CD4-positive, alpha-beta T cell treated with Interleukin-4 for 4 hours (primary cell): ENCODE data around the gene AKAP11.
A peak's percentile ranks its signal among the peaks of the same experiment; 100 is the strongest.
"Not testable (repeated sequence)": the region's sequence is repeated elsewhere in the genome, so short reads cannot be mapped to it uniquely, and the experiment has no call there.

Experiments
- DNase-seq: peaks from one replicate; pipeline ENCODE4 v3.0.0-alpha.2; 2020

The AKAP11 gene

DNA sequence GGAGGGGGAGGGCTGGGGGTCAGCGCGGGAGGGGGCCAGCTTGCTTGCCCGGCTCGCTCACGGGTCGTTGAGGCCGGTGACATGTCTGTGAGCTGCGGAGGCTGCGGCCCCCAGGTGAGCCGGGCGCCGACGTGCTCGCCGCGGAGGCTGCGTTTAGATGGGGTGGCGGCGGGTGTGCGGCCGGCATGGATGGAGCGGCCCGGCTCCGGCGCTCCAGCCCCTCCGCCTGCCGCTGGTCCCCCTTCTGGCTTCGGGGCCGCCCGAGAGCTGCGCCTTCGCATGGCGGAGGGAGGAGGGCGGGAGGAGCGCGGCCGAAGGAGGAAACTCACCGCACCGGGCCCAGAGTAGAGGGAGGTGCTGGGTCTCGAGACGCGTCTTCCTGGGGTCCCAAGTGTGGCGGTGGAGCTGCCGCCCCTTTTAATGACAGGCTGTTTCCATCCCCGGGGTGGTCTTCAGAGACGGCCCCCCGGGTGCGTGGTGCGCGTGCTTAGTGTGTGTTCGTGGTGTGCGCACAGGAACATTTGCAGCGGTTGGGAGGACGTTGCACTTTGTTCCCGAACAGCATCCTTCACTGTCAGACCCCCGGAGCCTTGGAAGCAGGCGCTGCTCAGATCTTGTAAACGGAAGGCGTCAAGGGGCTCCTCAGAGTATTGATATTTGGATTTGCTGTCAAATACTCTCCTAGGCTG lies at the start of gene AKAP11:
Gene AKAP11, plus strand, starts transcription at position 38 of the 689 bp plus-strand sequence. CDS start 14,197 bp downstream, outside the sequence.
- peak; percentile 16 for DNase-seq

DNA sequence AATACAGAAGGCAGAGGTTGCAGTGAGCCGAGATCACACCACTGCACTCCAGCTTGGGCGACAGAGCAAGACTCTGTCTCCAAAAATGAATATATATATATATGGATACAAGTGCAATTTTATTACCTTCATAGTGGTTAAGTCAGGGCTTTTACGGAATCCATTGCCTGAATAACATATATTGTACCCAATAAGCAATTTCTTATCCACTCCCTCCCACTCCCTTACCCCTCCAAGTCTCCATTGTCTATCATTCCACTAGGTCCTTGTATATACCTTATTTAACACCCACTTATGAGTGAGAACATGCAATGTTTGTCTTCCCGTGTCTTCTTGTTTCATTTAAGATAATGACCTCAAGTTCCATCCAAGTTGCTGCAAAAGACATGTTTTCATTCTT lies 48.3 kb upstream of the AKAP11 start:
- no peak for DNase-seq

DNA sequence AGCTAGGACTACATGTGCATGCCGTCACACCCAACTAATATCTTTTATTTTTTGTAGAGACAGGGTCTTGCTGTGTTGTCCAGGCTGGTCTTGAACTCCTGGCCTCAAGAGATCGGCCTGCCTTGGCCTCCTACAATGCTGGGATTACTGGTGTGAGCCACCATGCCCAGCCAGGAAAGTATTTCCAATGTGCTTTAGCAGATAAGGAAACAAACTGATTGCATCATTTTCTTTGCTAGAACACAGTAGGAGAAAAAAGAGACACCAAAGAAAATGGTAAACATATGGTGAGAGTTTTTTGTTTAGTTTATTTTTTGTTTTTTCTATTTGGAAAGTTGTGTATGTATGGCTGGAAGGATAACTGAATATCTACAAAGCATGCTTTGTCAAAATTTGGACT lies 46.9 kb upstream of the AKAP11 start:
- DNase-seq: no peak

DNA sequence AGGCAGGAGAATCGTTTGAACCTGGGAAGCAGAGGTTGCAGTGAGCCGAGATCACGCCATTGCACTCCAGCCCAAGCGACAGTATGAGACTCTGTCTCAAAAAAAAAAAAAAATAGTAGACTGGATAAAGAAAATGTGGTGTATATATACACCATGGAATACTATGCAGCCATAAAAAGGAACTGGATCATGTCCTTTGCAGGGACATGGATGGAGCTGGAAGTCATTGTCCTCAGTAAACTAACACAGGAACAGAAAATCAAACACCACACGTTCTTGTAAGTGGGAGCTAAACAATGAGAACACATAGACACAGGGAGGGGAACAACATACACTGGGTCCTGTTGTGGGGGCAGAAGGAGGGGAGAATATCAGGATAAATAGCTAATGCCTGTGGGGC lies 45.2 kb upstream of the AKAP11 start:
- DNase-seq: not testable (repeated sequence)

- DNase-seq: no peak
Measured at GRCh38 chr13:42228527-42228926, 43.4 kb upstream of the AKAP11 start.

DNA sequence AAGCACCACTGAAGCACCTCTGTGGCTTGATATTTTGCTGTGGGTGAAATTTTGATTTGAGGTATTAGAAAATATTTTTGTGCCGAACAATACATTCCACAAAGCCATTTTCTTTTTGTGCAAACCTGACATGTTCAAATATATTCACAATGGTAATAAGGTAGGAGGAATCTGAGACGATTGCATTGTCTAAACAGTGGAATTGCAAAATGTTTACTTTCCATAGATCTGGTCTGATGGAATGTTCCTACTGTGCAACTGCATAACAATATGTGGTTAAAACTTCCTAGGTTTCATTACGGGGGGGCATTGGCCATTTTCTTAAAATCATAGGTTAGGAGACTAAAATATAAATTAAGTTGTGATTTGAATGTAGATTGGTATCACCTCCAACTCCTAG lies 42.7 kb upstream of the AKAP11 start:
- no peak for DNase-seq

DNA sequence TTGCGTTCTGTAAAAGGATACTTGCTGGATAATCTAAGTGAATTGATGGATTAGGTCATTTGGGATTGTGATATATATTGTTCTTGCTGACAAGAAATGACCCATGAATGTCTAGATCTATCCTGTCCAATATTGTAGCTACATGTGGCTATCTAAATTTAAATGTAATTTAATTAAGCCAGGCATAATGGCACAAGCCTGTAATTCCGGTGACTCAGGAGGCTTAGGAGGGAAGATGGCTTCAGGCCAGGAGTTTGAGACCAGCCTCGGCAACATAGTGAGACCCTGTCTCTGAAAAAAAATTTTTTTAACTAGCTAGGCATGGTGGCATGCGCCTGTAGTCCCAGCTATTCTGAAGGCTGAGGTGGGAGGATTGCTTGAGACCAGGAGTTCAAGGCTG lies 39.3 kb upstream of the AKAP11 start:
- DNase-seq: no peak

GRCh38 chr13:42233726-42234125 lies 38.2 kb upstream of the AKAP11 start:
- no peak for DNase-seq

DNA sequence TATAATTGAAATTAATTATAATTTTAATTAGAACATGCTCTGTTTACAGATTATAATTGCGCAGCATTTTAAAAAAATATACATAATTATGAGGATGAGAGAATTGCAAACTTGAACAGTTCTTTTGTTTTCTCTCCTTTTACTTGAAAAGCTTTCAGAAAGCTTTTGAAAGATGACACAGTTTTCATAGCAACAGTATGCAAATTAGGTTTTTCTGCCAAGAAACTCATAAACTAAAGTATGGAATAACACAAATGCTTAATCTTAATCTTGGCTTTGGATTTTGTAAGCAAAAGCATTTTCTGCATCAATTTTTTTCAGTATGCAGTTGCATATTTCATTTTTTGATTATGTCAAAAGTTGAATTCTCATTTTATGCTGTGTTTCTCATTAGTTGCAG lies 32.8 kb upstream of the AKAP11 start:
- no peak for DNase-seq

- no peak for DNase-seq
Measured at GRCh38 chr13:42239644-42240043, 32.3 kb upstream of the AKAP11 start.

GRCh38 chr13:42246541-42246940 lies 25.4 kb upstream of the AKAP11 start:
- no peak for DNase-seq

DNA sequence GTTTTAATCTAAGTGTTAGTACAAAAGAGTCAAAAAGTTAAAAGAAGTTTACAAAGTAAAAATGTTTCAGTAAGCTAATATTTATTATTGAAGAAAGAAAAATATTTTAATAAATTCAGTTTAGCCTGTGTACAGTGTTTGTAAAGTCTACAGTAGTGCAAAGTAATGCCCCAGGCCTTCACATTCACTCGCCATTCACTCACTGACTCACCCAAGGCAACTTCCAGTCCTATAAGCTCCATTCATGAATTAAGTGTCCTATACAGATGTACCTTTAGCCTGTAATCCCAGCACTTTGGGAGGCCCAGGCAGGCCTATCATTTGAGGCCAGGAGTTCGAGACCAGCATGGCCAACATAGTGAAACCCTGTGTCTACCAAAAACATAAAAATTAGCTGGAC lies 24.1 kb upstream of the AKAP11 start:
- DNase-seq: no peak

GRCh38 chr13:42255886-42256285 lies 16.1 kb upstream of the AKAP11 start:
- no peak for DNase-seq

DNA sequence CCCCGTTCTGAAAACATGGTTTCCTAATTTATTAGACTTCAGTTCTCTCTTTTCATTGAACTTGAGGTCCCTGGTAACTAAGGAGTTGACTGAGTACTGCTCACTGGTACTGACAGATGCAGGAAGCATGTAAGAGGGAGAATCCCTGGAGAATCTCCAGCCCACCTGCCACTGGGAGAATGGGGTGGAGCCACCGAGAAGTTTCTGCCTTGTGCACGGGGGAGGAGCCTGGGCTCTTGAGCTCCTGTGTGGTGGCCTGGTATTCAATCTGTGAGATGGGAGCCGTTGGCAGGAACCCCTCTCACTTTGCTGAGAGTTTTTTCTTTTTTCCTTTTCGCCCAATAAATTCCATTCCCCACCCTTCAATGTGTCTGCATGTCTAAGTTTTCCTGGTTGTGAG lies 13.2 kb upstream of the AKAP11 start:
- DNase-seq: no peak

GRCh38 chr13:42259515-42259914 lies 12.4 kb upstream of the AKAP11 start:
- no peak for DNase-seq

DNA sequence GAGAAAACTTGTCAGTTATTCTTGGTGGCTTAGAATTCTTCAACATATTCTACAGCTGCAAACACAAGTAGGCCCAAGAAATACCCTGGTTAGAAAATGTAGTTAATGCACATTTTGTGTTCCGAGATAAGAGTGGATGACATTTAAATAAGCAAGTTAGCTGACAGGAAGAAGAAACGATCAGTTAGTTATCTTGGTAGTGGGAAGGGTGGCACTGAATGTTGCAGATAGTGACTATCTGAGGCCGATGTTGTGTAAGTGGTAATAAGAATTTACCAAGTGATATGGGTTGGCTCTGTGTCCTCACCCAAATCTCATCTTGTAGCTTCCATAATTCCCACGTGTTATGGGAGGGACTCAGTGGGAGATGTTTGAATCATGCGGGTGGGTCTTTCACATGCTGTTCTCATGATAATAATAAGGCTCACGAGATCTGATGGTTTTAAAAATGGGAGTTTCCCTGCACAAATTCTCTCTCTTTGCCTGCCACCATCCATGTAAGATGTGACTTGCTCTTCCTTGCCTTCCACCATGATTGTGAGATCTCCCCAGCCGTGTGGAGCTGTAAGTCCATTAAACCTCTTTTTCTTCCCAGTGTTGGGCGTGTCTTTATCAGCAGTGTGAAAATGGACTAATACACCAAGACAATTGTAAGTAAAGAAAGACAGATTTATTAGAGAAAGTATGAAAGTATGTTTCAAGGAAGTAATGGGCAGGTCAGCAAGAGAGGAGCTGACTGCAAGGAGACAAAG lies 10.9 kb upstream of the AKAP11 start:
- DNase-seq: no peak

- DNase-seq: no peak
Measured at GRCh38 chr13:42266473-42266872, 5.5 kb upstream of the AKAP11 start.

DNA sequence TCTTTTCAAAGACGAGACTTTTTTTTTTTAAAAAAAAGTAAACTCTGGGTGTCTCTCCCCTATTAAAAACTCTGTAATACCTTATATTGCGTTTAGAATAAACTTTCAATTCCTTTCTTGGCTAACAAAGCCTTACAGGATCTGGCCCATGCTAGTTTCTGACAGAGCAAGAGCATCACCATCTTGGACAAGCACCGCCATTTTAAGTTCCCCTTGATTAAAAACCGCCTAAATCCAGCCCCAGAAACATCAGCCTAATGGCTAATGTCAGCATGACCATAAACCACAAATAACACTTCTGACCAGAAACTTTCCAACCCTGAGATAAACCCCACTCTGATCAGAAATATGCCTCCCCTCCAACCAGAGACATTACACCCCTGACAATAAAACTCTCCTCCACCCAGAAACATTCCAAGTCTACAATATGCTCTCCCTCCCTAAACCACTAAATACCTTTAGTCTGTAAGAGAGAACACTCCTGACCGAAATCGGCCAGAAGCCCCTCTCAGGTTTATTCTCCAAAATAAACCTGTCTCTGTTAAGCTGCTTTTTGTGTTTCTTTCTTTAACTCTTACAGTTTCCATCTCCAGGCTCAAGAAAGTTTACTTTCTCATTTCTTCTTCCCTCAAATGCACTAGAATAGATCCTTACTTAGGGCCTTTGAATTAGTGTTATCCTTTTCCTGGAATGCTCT lies 1.6 kb upstream of the AKAP11 start:
- DNase-seq: no peak

- DNase-seq: no peak
Measured at GRCh38 chr13:42270857-42271215, 1.1 kb upstream of the AKAP11 start.

- peak; percentile 98 for DNase-seq
Measured at GRCh38 chr13:42271337-42272114, 426 bp upstream of the AKAP11 start.

- no peak for DNase-seq
Measured at GRCh38 chr13:42272804-42273175, 838 bp downstream of the AKAP11 start.

DNA sequence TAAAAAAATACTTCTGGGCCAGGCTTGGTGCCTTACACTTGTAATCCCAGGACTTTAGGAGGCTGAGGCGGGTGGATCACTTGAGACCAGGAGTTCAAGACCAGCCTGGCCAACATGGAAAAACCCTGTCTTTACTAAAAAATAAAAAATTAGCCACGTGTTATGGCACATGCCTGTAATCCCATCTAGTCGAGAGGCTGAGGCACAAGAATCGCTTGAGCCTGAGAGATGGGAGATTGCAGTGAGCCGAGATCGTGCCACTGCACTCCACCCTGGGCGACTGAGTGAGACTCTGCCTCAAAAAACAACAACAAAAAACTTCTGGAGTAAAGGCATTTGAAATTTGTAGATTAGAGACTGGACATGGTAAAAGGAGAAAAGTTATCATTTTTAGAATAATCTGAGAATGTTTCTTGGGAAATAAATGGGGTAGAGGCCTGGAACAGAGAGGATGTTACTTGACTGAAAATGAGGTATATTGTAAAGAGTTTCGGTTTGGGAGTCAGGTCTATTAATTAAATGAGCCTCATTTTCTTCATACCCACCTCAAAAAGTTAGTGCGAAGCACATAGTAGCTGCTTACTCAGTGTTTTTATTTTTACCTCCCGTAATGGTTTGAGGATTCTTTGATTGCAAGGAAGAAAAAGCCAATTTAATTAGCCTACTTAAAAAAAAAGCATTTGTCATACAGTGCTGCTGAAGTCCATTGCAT lies 2.6 kb downstream of the AKAP11 start:
- no peak for DNase-seq

DNA sequence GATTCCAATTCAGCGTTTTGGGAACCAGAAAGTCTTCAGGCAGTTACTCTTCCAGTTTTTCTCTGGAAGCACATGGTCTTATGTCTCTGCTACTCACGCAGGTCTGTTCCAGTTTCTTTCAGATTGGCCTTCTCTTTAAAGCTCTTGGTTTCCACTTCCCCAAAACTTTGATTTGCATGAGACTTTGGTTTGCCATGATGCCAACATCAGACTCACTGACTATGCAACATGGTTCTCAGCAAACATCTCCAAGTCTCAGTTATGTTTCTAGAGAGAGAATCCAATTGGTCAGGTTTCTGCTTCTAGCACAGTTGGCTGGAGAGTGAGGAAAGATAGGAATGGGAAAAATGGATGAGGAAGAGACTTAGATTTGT lies 3.1 kb downstream of the AKAP11 start:
- DNase-seq: peak; percentile 20
